Measurements from ENCODE around the gene ATP11C. TPM values are rescaled to one million over a fixed set of nuclear protein-coding genes. Genes with fewer than 3 reads are reported as not detected.

Gene ATP11C
- total and polyA plus RNA-seq, 2 experiments from 2014 or later: 44.0 to 90.7 TPM

DNA sequence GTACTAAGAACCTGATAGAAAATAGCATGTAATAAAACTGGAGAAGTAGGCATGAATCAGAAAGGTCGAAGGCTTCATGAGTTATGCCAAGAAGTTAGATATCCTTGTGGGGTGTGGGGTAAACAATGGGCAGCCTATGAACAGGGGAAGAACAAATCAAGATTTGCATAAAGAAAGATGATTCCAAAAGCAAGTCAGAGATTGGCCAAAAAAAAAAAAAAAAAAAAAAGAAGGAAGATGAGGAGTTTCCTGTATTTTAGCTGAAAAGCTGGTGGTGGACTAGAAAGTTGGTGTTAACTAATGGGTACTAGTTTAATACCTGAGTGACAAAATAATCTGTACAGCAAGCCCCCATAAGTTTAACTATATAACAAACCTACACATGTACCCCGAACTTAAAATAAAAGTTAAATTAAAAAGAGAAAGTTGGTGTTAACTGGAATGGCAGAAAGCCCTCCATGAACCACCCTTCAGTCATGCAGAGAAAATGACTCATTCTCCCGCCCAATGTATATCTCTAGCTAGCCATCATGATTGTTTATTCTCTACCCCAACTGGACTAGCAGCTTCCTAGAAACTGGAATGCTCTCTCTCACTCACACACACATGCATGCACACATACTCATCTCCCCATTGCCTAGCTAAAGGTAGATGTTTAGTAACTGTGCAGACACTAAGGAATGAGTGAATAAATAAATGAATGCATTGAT lies 41.7 kb downstream of the ATP11C start:
- ATAC-seq (no peak), DNase-seq (ENCODE audit: low spot score) (no peak)
- Histone ChIP-seq H3K79me2 (replicated peaks; ENCODE audit: insufficient read depth) (peaks cover 92% of the 10 kb centered on the region), H4K20me1 (replicated peaks; ENCODE audit: insufficient read depth) (no peaks in the 10 kb centered on the region), H3K27ac (ENCODE audit: low read depth) (no peak overlapping the region), H3K36me3 (ENCODE audit: insufficient read depth) (no peaks in the 10 kb centered on the region), H3K27me3 (ENCODE audit: insufficient read depth) (no peaks in the 10 kb centered on the region), H3K9me2 (ENCODE audit: insufficient read depth) (no peaks in the 10 kb centered on the region), H3K4me3 (no peak overlapping the region), H2AFZ (no peak overlapping the region), H3K4me1 (ENCODE audit: insufficient read depth) (no peaks in the 10 kb centered on the region), H3K4me2 (no peak overlapping the region), H3F3A (replicated peaks; ENCODE audit: low read depth) (no peaks in the 10 kb centered on the region)
- Mint-ChIP-seq H3K27me3 (ENCODE audit: insufficient read depth, low read depth, poor library complexity) (peaks cover 3% of the 10 kb centered on the region), H3K9me3 (no peaks in the 10 kb centered on the region; the same call in 2 of the 3 replicates), H3K36me3 (ENCODE audit: low read depth) (no peaks in the 10 kb centered on the region; the same call in 1 of the 3 replicates), H3K27ac (no peak overlapping the region), H3K4me3 (no peak overlapping the region), H3K4me1 (peaks cover 9% of the 10 kb centered on the region)
- no peak for TF ChIP-seq EZH2 (IDR thresholded peaks at IDR 0.05; ENCODE audit: low read depth, unreplicated experiment)

DNA sequence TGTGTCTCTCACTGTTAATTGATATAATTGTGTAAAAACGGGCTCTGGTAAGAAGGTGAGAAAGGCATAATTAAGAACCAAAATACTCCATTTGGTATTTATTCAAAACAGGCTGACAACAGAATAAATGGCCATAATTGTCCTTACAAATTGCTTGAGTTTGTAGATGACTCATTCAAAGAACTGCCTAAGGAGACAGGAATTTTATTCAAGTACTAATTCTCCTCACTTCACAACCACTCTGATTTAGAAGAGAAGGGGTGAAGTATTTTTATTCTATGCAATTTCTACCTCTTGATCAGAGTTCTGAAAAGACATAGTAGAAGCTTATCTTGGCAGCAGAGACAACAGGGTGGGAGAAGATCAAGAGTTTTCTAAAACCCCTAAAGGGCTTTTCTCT lies 43.1 kb downstream of the ATP11C start:
- DNase-seq (ENCODE audit: low spot score): no peak
- Mint-ChIP-seq H3K4me1 (peaks cover 9% of the 10 kb centered on the region), H3K36me3 (ENCODE audit: low read depth) (no peaks in the 10 kb centered on the region; the same call in 2 of the 3 replicates), H3K27ac (no peak overlapping the region), H3K9me3 (no peaks in the 10 kb centered on the region; the same call in 2 of the 3 replicates), H3K27me3 (ENCODE audit: insufficient read depth, low read depth, poor library complexity) (no peaks in the 10 kb centered on the region), H3K4me3 (no peak overlapping the region)
- no peak for ATAC-seq
- Histone ChIP-seq H3K36me3 (ENCODE audit: insufficient read depth) (no peaks in the 10 kb centered on the region), H3K27ac (ENCODE audit: low read depth) (no peak overlapping the region), H3K4me1 (ENCODE audit: insufficient read depth) (no peaks in the 10 kb centered on the region), H4K20me1 (replicated peaks; ENCODE audit: insufficient read depth) (no peaks in the 10 kb centered on the region), H3K27me3 (ENCODE audit: insufficient read depth) (no peaks in the 10 kb centered on the region), H3F3A (replicated peaks; ENCODE audit: low read depth) (no peaks in the 10 kb centered on the region), H3K79me2 (replicated peaks; ENCODE audit: insufficient read depth) (peaks cover 91% of the 10 kb centered on the region), H3K9me2 (ENCODE audit: insufficient read depth) (no peaks in the 10 kb centered on the region), H3K4me2 (0 out of 2 replicates have a peak overlapping the region, but pooled peaks have one; percentile 40), H3K4me3 (no peak overlapping the region), H2AFZ (no peak overlapping the region)
- no peak for TF ChIP-seq ZNF114 (CRISPR knock-in tag; IDR thresholded peaks at IDR 0.05)
- TF ChIP-seq EZH2 (IDR thresholded peaks at IDR 0.05; ENCODE audit: low read depth, unreplicated experiment): no peak
- TF ChIP-seq POLR2AphosphoS5 (IDR thresholded peaks at IDR 0.05; ENCODE audit: low read depth): no peak
- TF ChIP-seq, protein P1, sequence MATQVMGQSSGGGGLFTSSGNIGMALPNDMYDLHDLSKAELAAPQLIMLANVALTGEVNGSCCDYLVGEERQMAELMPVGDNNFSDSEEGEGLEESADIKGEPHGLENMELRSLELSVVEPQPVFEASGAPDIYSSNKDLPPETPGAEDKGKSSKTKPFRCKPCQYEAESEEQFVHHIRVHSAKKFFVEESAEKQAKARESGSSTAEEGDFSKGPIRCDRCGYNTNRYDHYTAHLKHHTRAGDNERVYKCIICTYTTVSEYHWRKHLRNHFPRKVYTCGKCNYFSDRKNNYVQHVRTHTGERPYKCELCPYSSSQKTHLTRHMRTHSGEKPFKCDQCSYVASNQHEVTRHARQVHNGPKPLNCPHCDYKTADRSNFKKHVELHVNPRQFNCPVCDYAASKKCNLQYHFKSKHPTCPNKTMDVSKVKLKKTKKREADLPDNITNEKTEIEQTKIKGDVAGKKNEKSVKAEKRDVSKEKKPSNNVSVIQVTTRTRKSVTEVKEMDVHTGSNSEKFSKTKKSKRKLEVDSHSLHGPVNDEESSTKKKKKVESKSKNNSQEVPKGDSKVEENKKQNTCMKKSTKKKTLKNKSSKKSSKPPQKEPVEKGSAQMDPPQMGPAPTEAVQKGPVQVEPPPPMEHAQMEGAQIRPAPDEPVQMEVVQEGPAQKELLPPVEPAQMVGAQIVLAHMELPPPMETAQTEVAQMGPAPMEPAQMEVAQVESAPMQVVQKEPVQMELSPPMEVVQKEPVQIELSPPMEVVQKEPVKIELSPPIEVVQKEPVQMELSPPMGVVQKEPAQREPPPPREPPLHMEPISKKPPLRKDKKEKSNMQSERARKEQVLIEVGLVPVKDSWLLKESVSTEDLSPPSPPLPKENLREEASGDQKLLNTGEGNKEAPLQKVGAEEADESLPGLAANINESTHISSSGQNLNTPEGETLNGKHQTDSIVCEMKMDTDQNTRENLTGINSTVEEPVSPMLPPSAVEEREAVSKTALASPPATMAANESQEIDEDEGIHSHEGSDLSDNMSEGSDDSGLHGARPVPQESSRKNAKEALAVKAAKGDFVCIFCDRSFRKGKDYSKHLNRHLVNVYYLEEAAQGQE (IDR thresholded peaks at IDR 0.05; ENCODE audit: unreplicated experiment): no peak

DNA sequence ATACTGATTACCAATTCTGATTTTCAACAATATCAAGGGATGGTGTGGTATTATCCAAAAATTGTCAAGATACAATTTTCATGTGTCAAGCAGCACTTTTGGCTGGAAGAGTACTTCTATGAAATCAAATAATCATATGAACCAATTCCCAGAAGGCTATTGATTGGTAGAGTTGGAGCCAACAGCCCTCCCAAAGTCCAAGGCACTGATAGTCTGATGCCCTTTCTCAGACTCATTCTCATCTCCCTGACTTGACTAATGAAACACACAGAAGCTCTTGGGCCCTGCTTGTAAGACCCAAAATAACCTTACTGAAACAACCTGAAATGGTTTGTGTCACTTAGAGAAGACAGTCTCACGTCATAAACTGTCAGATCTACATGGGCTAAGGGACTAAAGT lies 48.9 kb downstream of the ATP11C start:
- H3K9me3 Mint-ChIP-seq: no peaks in the 10 kb centered on the region
- Histone ChIP-seq H3K4me1 (ENCODE audit: insufficient read depth) (peaks cover 23% of the 10 kb centered on the region), H3K9me2 (ENCODE audit: insufficient read depth) (no peaks in the 10 kb centered on the region), H3K79me2 (replicated peaks; ENCODE audit: insufficient read depth) (peaks cover 88% of the 10 kb centered on the region), H2AFZ (no peak overlapping the region), H3K4me2 (no peak overlapping the region), H3K36me3 (ENCODE audit: insufficient read depth) (no peaks in the 10 kb centered on the region), H3K27me3 (ENCODE audit: insufficient read depth) (no peaks in the 10 kb centered on the region), H3K27ac (ENCODE audit: low read depth) (no peak overlapping the region), H4K20me1 (replicated peaks; ENCODE audit: insufficient read depth) (peaks cover 2% of the 10 kb centered on the region; the same call in 1 of the 2 replicates), H3F3A (replicated peaks; ENCODE audit: low read depth) (no peaks in the 10 kb centered on the region), H3K4me3 (no peak overlapping the region)
- no peak overlapping the region for H3K27ac Mint-ChIP-seq
- ATAC-seq (no peak), DNase-seq (ENCODE audit: low spot score) (no peak)
- no peaks in the 10 kb centered on the region for H3K27me3 Mint-ChIP-seq (ENCODE audit: insufficient read depth, low read depth, poor library complexity)
- H3K4me3 Mint-ChIP-seq: no peak overlapping the region
- H3K4me1 Mint-ChIP-seq: peaks cover 24% of the 10 kb centered on the region
- H3K36me3 Mint-ChIP-seq (ENCODE audit: low read depth): no peaks in the 10 kb centered on the region; the same call in 2 of the 3 replicates
- TF ChIP-seq EZH2 (IDR thresholded peaks at IDR 0.05; ENCODE audit: low read depth, unreplicated experiment) (no peak), ZNF331 (CRISPR knock-in tag; IDR thresholded peaks at IDR 0.05; ENCODE audit: low read depth) (no peak), NANOG (IDR thresholded peaks at IDR 0.05; ENCODE audit: borderline replicate concordance) (no peak), EZH2phosphoT487 (IDR thresholded peaks at IDR 0.05; ENCODE audit: unreplicated experiment) (no peak), POLR2AphosphoS5 (IDR thresholded peaks at IDR 0.05; ENCODE audit: low read depth) (no peak)
- TF ChIP-seq, protein P2, sequence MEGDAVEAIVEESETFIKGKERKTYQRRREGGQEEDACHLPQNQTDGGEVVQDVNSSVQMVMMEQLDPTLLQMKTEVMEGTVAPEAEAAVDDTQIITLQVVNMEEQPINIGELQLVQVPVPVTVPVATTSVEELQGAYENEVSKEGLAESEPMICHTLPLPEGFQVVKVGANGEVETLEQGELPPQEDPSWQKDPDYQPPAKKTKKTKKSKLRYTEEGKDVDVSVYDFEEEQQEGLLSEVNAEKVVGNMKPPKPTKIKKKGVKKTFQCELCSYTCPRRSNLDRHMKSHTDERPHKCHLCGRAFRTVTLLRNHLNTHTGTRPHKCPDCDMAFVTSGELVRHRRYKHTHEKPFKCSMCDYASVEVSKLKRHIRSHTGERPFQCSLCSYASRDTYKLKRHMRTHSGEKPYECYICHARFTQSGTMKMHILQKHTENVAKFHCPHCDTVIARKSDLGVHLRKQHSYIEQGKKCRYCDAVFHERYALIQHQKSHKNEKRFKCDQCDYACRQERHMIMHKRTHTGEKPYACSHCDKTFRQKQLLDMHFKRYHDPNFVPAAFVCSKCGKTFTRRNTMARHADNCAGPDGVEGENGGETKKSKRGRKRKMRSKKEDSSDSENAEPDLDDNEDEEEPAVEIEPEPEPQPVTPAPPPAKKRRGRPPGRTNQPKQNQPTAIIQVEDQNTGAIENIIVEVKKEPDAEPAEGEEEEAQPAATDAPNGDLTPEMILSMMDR (conservative IDR thresholded peaks at IDR 0.05; ENCODE audit: low read depth in 2 of 2): no peak

Measured in GM23338 (cell line).